Mammary epithelial cell (primary cell): ENCODE data around the gene MLN.

Source experiments
- EZH2 ChIP-seq: IDR thresholded peaks from 2 replicates; pipeline ENCODE4 v1.6.1; 2012; ENCODE audit warnings: low read length, inconsistent platforms, borderline replicate concordance
- TF ChIP-seq, protein P1 (sequence below), 2 donors: IDR thresholded peaks in 1 of 2; conservative IDR thresholded peaks in 1 of 2; 2 replicates each; pipeline ENCODE4 v1.5.1; 2011 to 2012; ENCODE audit warnings: inconsistent platforms in 2 of 2, low read length in 2 of 2, mild to moderate bottlenecking in 2 of 2, control low read depth in 1 of 2, low read depth in 1 of 2; ENCODE audit not compliant: insufficient read depth in 1 of 2; ENCODE audit errors: extremely low read depth in 1 of 2

GRCh38 chr6:33789550-33789895 is 14.3 kb downstream of the MLN start:
- TF ChIP-seq, protein P1, sequence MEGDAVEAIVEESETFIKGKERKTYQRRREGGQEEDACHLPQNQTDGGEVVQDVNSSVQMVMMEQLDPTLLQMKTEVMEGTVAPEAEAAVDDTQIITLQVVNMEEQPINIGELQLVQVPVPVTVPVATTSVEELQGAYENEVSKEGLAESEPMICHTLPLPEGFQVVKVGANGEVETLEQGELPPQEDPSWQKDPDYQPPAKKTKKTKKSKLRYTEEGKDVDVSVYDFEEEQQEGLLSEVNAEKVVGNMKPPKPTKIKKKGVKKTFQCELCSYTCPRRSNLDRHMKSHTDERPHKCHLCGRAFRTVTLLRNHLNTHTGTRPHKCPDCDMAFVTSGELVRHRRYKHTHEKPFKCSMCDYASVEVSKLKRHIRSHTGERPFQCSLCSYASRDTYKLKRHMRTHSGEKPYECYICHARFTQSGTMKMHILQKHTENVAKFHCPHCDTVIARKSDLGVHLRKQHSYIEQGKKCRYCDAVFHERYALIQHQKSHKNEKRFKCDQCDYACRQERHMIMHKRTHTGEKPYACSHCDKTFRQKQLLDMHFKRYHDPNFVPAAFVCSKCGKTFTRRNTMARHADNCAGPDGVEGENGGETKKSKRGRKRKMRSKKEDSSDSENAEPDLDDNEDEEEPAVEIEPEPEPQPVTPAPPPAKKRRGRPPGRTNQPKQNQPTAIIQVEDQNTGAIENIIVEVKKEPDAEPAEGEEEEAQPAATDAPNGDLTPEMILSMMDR (conservative IDR thresholded peaks at IDR 0.05 in 1 of 2, IDR thresholded peaks at IDR 0.05 in 1 of 2; ENCODE audit: extremely low read depth in 1 of 2, insufficient read depth in 1 of 2, low read depth in 1 of 2, low read length in 2 of 2) = no peak
- TF ChIP-seq EZH2 = no peak
